Breast epithelium (tissue), 3 donors: ENCODE results near the gene FBLN2.

Experiments
- POLR2AphosphoS5 ChIP-seq, 3 donors: sonication (generic); formaldehyde crosslinking; IDR thresholded peaks; one replicate each; pipeline ENCODE4 v1.6.1; 2017; ENCODE audit warnings: antibody characterized with exemption in 3 of 3
- TF ChIP-seq, protein P1 (sequence below), 3 donors: fragments of 450-650 bp; IDR thresholded peaks; one replicate each; pipeline ENCODE4 v1.5.1; 2016 to 2017; ENCODE audit warnings: antibody characterized with exemption in 3 of 3, mild to moderate bottlenecking in 3 of 3, moderate library complexity in 3 of 3

DNA sequence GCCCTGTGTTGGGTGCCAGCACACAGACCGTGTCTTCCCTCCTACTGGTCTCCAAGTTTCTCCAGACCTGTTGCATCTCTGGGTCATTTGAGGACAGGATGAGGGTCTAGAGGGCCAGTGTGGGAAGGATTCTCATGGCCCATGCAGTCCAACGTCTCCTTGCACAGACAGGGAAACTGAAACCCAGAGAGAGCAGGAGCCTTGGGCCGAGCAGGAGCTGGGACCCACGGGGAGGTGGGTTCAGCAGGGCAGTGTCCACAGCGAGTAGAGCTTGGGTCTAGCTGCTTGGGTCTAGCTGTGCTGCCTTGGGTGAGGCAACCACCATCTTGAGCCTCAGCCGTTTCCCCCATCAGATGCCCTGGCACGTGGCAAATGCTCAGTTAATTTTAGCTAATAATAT, 36.5 kb upstream of the FBLN2 start:
- TF ChIP-seq, protein P1, sequence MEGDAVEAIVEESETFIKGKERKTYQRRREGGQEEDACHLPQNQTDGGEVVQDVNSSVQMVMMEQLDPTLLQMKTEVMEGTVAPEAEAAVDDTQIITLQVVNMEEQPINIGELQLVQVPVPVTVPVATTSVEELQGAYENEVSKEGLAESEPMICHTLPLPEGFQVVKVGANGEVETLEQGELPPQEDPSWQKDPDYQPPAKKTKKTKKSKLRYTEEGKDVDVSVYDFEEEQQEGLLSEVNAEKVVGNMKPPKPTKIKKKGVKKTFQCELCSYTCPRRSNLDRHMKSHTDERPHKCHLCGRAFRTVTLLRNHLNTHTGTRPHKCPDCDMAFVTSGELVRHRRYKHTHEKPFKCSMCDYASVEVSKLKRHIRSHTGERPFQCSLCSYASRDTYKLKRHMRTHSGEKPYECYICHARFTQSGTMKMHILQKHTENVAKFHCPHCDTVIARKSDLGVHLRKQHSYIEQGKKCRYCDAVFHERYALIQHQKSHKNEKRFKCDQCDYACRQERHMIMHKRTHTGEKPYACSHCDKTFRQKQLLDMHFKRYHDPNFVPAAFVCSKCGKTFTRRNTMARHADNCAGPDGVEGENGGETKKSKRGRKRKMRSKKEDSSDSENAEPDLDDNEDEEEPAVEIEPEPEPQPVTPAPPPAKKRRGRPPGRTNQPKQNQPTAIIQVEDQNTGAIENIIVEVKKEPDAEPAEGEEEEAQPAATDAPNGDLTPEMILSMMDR (IDR thresholded peaks at IDR 0.05), result no peak
- TF ChIP-seq POLR2AphosphoS5 (IDR thresholded peaks at IDR 0.05), result no peak
